IMR-90 (cell line): ENCODE measurements around the gene GNB1L. TPM values are rescaled to one million over a fixed set of nuclear protein-coding genes. Genes with fewer than 3 reads are reported as not detected.

Source experiments
- ATAC-seq: fragments of 200-7000 bp; cut with Tn5 transposase; 2 replicates; pipeline ENCODE4 v1.9.1; 2020; ENCODE audit warnings: low read depth, mild to moderate bottlenecking, moderate library complexity
- BruUV-seq: library from RNA; stranded (reverse); fragments of 400-500 nt; replicated peaks from 2 replicates; lab custom pipeline; 2021; lab: Mats Ljungman, UMichigan
- CTCF ChIA-PET: fragments of 300-600 bp; formaldehyde crosslinking; extraction: SDS; loops from one replicate; lab custom pipeline; 2021; ENCODE audit warnings: antibody characterized with exemption; lab: Yijun Ruan, JAX
- POLR2A ChIA-PET: fragments of 300-600 bp; sonication (Branson Sonifier 250); formaldehyde crosslinking; loops from one replicate; lab custom pipeline; 2022; ENCODE audit warnings: antibody characterized with exemption; ENCODE audit not compliant: unreplicated experiment; lab: Charles Lee
- DNase-seq: peaks from one replicate; pipeline ENCODE4 v3.0.0; 2013
- H2AFZ ChIP-seq: replicated peaks from 2 replicates; pipeline ENCODE3; 2013; ENCODE audit warnings: low read length, mild to moderate bottlenecking; ENCODE audit not compliant: poor library complexity
- H2AK5ac ChIP-seq: 2 replicates; pipeline ENCODE4 v1.6.1; 2013; ENCODE audit warnings: low read depth, low read length, inconsistent platforms
- H2AK9ac ChIP-seq: replicated peaks from 2 replicates; pipeline ENCODE3; 2013; ENCODE audit warnings: mild to moderate bottlenecking, low read depth, low read length, moderate library complexity; ENCODE audit not compliant: poor library complexity
- H2BK120ac ChIP-seq: 2 replicates; pipeline ENCODE4 v1.6.1; 2013; ENCODE audit warnings: low read depth, low read length, inconsistent platforms
- H2BK15ac ChIP-seq: 3 replicates; pipeline ENCODE4 v1.6.1; 2013; ENCODE audit warnings: low read depth, low read length, inconsistent platforms
- H2BK20ac ChIP-seq: 2 replicates; pipeline ENCODE4 v1.6.1; 2013; ENCODE audit warnings: low read depth, mild to moderate bottlenecking, inconsistent platforms, low read length, moderate library complexity
- H2BK5ac ChIP-seq: 2 replicates; pipeline ENCODE4 v1.6.1; 2013; ENCODE audit warnings: mild to moderate bottlenecking, low read depth, low read length, inconsistent platforms; ENCODE audit not compliant: poor library complexity, severe bottlenecking
- H3K14ac ChIP-seq: replicated peaks from 2 replicates; pipeline ENCODE4 v1.6.1; 2013; ENCODE audit warnings: low read depth, low read length, inconsistent platforms
- H3K18ac ChIP-seq: 2 replicates; pipeline ENCODE4 v1.6.1; 2013; ENCODE audit warnings: low read depth, low read length, control low read depth
- H3K23ac ChIP-seq: 2 replicates; pipeline ENCODE4 v1.6.1; 2013; ENCODE audit warnings: low read depth, low read length, inconsistent platforms
- H3K27ac ChIP-seq: 2 replicates; pipeline ENCODE4 v1.5.1; 2013; ENCODE audit warnings: mild to moderate bottlenecking, control low read depth, low read length; ENCODE audit not compliant: insufficient read depth
- H3K27me3 ChIP-seq: 2 replicates; pipeline ENCODE4 v1.6.1; 2013; ENCODE audit warnings: low read length; ENCODE audit not compliant: control insufficient read depth, insufficient read depth
- H3K36me3 ChIP-seq: 2 replicates; pipeline ENCODE4 v1.6.1; 2013; ENCODE audit warnings: low read length, mixed read lengths; ENCODE audit not compliant: control insufficient read depth, insufficient read depth
- H3K4ac ChIP-seq: 2 replicates; pipeline ENCODE4 v1.6.1; 2013; ENCODE audit warnings: low read depth, low read length, inconsistent platforms
- H3K4me1 ChIP-seq: 2 replicates; pipeline ENCODE4 v1.6.1; 2013; ENCODE audit warnings: low read length, mixed read lengths; ENCODE audit not compliant: control insufficient read depth, insufficient read depth
- H3K4me2 ChIP-seq: 2 replicates; pipeline ENCODE4 v1.6.1; 2013; ENCODE audit warnings: low read depth, mild to moderate bottlenecking, control low read depth, low read length, moderate library complexity
- H3K4me3 ChIP-seq: 2 replicates; pipeline ENCODE4 v1.5.1; 2013; ENCODE audit warnings: low read depth, mild to moderate bottlenecking, control low read depth, low read length, moderate library complexity; ENCODE audit not compliant: insufficient read depth
- H3K56ac ChIP-seq: 2 replicates; pipeline ENCODE4 v1.6.1; 2013; ENCODE audit warnings: low read length, inconsistent platforms; ENCODE audit not compliant: insufficient read depth; ENCODE audit errors: extremely low read depth
- H3K79me1 ChIP-seq, 2 experiments: 2 replicates each; pipeline ENCODE4 v1.6.1; 2013; ENCODE audit warnings: low read length in 2 of 2, inconsistent platforms in 1 of 2, low read depth in 1 of 2
- H3K9ac ChIP-seq: 2 replicates; pipeline ENCODE4 v1.6.1; 2013; ENCODE audit warnings: low read depth, low read length, control low read depth
- H3K9me1 ChIP-seq: 2 replicates; pipeline ENCODE4 v1.6.1; 2013; ENCODE audit warnings: low read length, inconsistent platforms; ENCODE audit not compliant: insufficient read depth
- H3K9me3 ChIP-seq: 2 replicates; pipeline ENCODE4 v1.6.1; 2013; ENCODE audit warnings: low read length; ENCODE audit not compliant: control insufficient read depth, insufficient read depth
- H4K20me1 ChIP-seq: 2 replicates; pipeline ENCODE4 v1.6.1; 2013; ENCODE audit warnings: low read length, inconsistent platforms; ENCODE audit not compliant: insufficient read depth
- H4K5ac ChIP-seq: 2 replicates; pipeline ENCODE4 v1.6.1; 2013; ENCODE audit warnings: mild to moderate bottlenecking, low read depth, low read length, control low read depth
- H4K8ac ChIP-seq, 2 experiments: 2 replicates each; pipeline ENCODE4 v1.6.1; 2013; ENCODE audit warnings: low read depth in 2 of 2, low read length in 2 of 2, control low read depth in 1 of 2, inconsistent platforms in 1 of 2
- H4K91ac ChIP-seq: 2 replicates; pipeline ENCODE4 v1.6.1; 2013; ENCODE audit warnings: low read depth, low read length, inconsistent platforms; ENCODE audit not compliant: insufficient read depth
- BHLHE40 ChIP-seq: fragments of 150-350 bp; IDR thresholded peaks from 2 replicates; pipeline ENCODE4 v1.6.1; 2016; ENCODE audit warnings: mild to moderate bottlenecking, low read depth, low read length
- CEBPB ChIP-seq: IDR thresholded peaks from 2 replicates; pipeline ENCODE4 v1.6.1; 2012; ENCODE audit warnings: low read depth, low read length, improper control_type of control experiment
- FOS ChIP-seq: fragments of 150-350 bp; IDR thresholded peaks from 2 replicates; pipeline ENCODE4 v1.6.1; 2016; ENCODE audit warnings: low read depth, low read length
- RAD21 ChIP-seq: IDR thresholded peaks from 2 replicates; pipeline ENCODE4 v1.6.1; 2012; ENCODE audit warnings: low read length, improper control_type of control experiment
- RCOR1 ChIP-seq: IDR thresholded peaks from 2 replicates; pipeline ENCODE4 v1.6.1; 2012; ENCODE audit warnings: mild to moderate bottlenecking, low read length, improper control_type of control experiment; ENCODE audit not compliant: insufficient replicate concordance
- SMC3 ChIP-seq: fragments of 150-350 bp; IDR thresholded peaks from 2 replicates; pipeline ENCODE4 v1.6.1; 2016; ENCODE audit warnings: low read depth, mild to moderate bottlenecking, antibody characterized with exemption, low read length, moderate library complexity
- WGBS, 2 experiments: methylation state at CpG; one replicate each; pipeline versions ENCODE4 v1.1.5 to v1.1.7; 2013; ENCODE audit warnings: missing lambda C conversion rate in 2 of 2; ENCODE audit not compliant: insufficient read length in 1 of 2; ENCODE audit errors: extremely low coverage in 2 of 2; 5-methylcytosine and 5-hydroxymethylcytosine counted together
- dilution Hi-C: fragments of 300-500 bp; cut with HindIII; formaldehyde crosslinking; loops from one replicate; pipeline ENCODE4 v1.14.3; 2018; ENCODE audit warnings: low sequenced_read_pairs; ENCODE audit not compliant: unreplicated experiment
- in situ Hi-C: fragments of 300-500 bp; cut with MboI; formaldehyde crosslinking; loops from 3 replicates; pipeline ENCODE4 v1.14.3; 2019; ENCODE audit warnings: low sequenced_read_pairs, inconsistent platforms, mixed read lengths
- intact Hi-C: fragments of 100-400 bp; cut with micrococcal nuclease; formaldehyde crosslinking; loops from 2 replicates; pipeline ENCODE4 v1.10.0; 2022
- polyA plus RNA-seq, 3 experiments: library from polyadenylated mRNA; depleted of rRNA; stranded (reverse); fragments of >200 nt; gene quantifications; 2 replicates each; pipeline ENCODE4 v1.2.3, GENCODE V29; 2012; ENCODE audit warnings: low replicate concordance in 1 of 3
- total RNA-seq: library from RNA; depleted of rRNA; stranded (reverse); fragments of >200 nt; gene quantifications from 2 replicates; pipeline ENCODE4 v1.2.3, GENCODE V29; 2012
- TF ChIP-seq, protein P1 (sequence below): fragments of 150-350 bp; IDR thresholded peaks from 2 replicates; pipeline ENCODE4 v1.6.1; 2016; ENCODE audit warnings: low read depth, mild to moderate bottlenecking, low read length, moderate library complexity, borderline replicate concordance
- TF ChIP-seq, protein P2 (sequence below): conservative IDR thresholded peaks from 2 replicates; pipeline ENCODE4 v1.5.1; 2012; ENCODE audit warnings: mild to moderate bottlenecking, low read depth, low read length, improper control_type of control experiment

GNB1L gene
- total and polyA plus RNA-seq, 2 of the 4 experiments (the other 2 are of a cell fraction) = 2.5 to 4.4 TPM

DNA sequence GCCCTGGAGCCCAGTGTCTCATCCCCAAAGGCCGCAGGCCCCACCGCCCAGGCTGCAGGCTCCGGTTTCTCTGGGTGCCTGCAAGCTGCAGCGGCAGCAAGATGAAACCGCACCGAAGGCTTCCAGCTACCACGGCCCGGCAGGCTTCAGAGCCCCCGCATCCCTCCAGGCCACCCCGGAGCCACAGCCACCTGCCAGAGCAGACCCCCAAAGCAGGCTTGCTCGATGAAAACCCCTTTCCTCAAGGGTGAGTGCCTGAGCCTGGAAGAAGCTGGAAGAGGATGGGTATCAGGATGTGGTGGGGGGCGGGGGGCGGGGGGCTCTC, 24.5 kb upstream of the GNB1L start:
- dilution Hi-C loops (no loop called here), intact Hi-C loops (no loop called here), in situ Hi-C loops (no loop called here)
- no peak overlapping the region for H3K56ac ChIP-seq
- TF ChIP-seq, protein P1, sequence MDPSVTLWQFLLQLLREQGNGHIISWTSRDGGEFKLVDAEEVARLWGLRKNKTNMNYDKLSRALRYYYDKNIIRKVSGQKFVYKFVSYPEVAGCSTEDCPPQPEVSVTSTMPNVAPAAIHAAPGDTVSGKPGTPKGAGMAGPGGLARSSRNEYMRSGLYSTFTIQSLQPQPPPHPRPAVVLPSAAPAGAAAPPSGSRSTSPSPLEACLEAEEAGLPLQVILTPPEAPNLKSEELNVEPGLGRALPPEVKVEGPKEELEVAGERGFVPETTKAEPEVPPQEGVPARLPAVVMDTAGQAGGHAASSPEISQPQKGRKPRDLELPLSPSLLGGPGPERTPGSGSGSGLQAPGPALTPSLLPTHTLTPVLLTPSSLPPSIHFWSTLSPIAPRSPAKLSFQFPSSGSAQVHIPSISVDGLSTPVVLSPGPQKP = no peak
- TF ChIP-seq RAD21 (no peak), FOS (no peak), BHLHE40 (no peak), CEBPB (no peak), RCOR1 (no peak), SMC3 (no peak)
- TF ChIP-seq, protein P2, sequence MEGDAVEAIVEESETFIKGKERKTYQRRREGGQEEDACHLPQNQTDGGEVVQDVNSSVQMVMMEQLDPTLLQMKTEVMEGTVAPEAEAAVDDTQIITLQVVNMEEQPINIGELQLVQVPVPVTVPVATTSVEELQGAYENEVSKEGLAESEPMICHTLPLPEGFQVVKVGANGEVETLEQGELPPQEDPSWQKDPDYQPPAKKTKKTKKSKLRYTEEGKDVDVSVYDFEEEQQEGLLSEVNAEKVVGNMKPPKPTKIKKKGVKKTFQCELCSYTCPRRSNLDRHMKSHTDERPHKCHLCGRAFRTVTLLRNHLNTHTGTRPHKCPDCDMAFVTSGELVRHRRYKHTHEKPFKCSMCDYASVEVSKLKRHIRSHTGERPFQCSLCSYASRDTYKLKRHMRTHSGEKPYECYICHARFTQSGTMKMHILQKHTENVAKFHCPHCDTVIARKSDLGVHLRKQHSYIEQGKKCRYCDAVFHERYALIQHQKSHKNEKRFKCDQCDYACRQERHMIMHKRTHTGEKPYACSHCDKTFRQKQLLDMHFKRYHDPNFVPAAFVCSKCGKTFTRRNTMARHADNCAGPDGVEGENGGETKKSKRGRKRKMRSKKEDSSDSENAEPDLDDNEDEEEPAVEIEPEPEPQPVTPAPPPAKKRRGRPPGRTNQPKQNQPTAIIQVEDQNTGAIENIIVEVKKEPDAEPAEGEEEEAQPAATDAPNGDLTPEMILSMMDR = no peak
- no peaks in the 10 kb centered on the region for H3K9me3 ChIP-seq
- H3K79me1 ChIP-seq = peaks cover 18 to 48% of the 10 kb centered on the region in 2 experiments
- H2BK120ac ChIP-seq = peak overlapping the region; percentile 87
- H3K27ac ChIP-seq = peak overlapping the region; percentile 70
- H2BK5ac ChIP-seq = peak overlapping the region; percentile 97
- H3K14ac ChIP-seq = no peak overlapping the region; the same call in 1 of the 2 replicates
- H3K4me2 ChIP-seq = no peak overlapping the region
- H4K91ac ChIP-seq = peak overlapping the region; percentile 96
- peak overlapping the region; percentile 91 for H3K4ac ChIP-seq
- H4K5ac ChIP-seq = peak overlapping the region; percentile 72
- H3K9ac ChIP-seq = no peak overlapping the region
- peaks cover 51% of the 10 kb centered on the region for H3K9me1 ChIP-seq
- H2AK5ac ChIP-seq = peak overlapping the region; percentile 80
- peak overlapping the region; percentile 27 for H2BK20ac ChIP-seq
- H4K8ac ChIP-seq = peak overlapping the region; percentile 60 to 65; a peak in 3 of 4 replicates
- H3K4me3 ChIP-seq = no peak overlapping the region
- whole genome bisulfite sequencing, 2 experiments = 100% methylated on average over 4 of the region's 13 CpGs; no CpG with 5 or more reads in 1 of the 2 experiments
- H2AK9ac ChIP-seq = peak overlapping the region; percentile 47
- DNase-seq (no peak), ATAC-seq (no peak)
- ChIA-PET CTCF (interaction anchor here (0.6 kb wide), 1 partner anchor 78 kb away, joined by 4 read pairs; no protein-coding TSS in a partner anchor), POLR2A (no interaction called here)
- no peaks in the 10 kb centered on the region for H3K36me3 ChIP-seq
- H2BK15ac ChIP-seq = peak overlapping the region; percentile 87; the same call in 2 of the 3 replicates
- H3K18ac ChIP-seq = peak overlapping the region; percentile 44; the same call in 1 of the 2 replicates
- H3K23ac ChIP-seq = no peak overlapping the region
- no peaks in the 10 kb centered on the region for H3K27me3 ChIP-seq
- peaks cover 4% of the 10 kb centered on the region for H4K20me1 ChIP-seq
- H3K4me1 ChIP-seq = peaks cover 54% of the 10 kb centered on the region
- no TSS peak for BruUV-seq
- peak overlapping the region; percentile 40 for H2AFZ ChIP-seq
